NOMO-1 treated with DMSO at 0.1 percent for 48 hours (cell line): ENCODE measurements around the gene TPCN2.
"Not testable (repeated sequence)": the region's sequence is repeated elsewhere in the genome, so short reads cannot be mapped to it uniquely, and the experiment has no call there.

ENCODE experiments used
- DNase-seq: peaks from one replicate; lab custom pipeline; 2025; ENCODE audit not compliant: unreplicated experiment; lab: John Stamatoyannopoulos, UW

Gene TPCN2

GRCh38 chr11:69048694-69049489 lies at the start of gene TPCN2:
Gene TPCN2, plus strand, starts transcription at chr11:69048932. Its CDS starts 66 bp downstream, at chr11:69048998.
- peak; percentile 88 for DNase-seq

- no peak for DNase-seq
These were observed 49.5 kb upstream of the TPCN2 start for GRCh38 chr11:68999093-68999747.

- not testable (repeated sequence) for DNase-seq
These were observed 48.9 kb upstream of the TPCN2 start for GRCh38 chr11:68999748-69000355.

- DNase-seq: no peak
These were observed 48.3 kb upstream of the TPCN2 start for GRCh38 chr11:69000391-69000790.

GRCh38 chr11:69000831-69001242 lies 47.9 kb upstream of the TPCN2 start:
- DNase-seq: peak; percentile 6

- DNase-seq: no peak
These were observed 47.3 kb upstream of the TPCN2 start for GRCh38 chr11:69001243-69002081.

- DNase-seq: no peak
These were observed 46.6 kb upstream of the TPCN2 start for GRCh38 chr11:69002110-69002569.

GRCh38 chr11:69002570-69003231 lies 46.0 kb upstream of the TPCN2 start:
- DNase-seq: no peak

- no peak for DNase-seq
These were observed 45.3 kb upstream of the TPCN2 start for GRCh38 chr11:69003301-69003865.

- DNase-seq: no peak
These were observed 44.8 kb upstream of the TPCN2 start for GRCh38 chr11:69003866-69004367.

- no peak for DNase-seq
These were observed 44.1 kb upstream of the TPCN2 start for GRCh38 chr11:69004411-69005182.

GRCh38 chr11:69005183-69005630 lies 43.5 kb upstream of the TPCN2 start:
- DNase-seq: no peak

GRCh38 chr11:69005631-69006368 lies 42.9 kb upstream of the TPCN2 start:
- DNase-seq: no peak

GRCh38 chr11:69006816-69007215 lies 41.9 kb upstream of the TPCN2 start:
- no peak for DNase-seq

- DNase-seq: no peak
These were observed 40.8 kb upstream of the TPCN2 start for GRCh38 chr11:69007975-69008381.

- DNase-seq: peak; percentile 6
These were observed 39.8 kb upstream of the TPCN2 start for GRCh38 chr11:69008737-69009440.

- no peak for DNase-seq
These were observed 39.1 kb upstream of the TPCN2 start for GRCh38 chr11:69009441-69010211.
